Esophagus squamous epithelium (tissue), 4 donors: ENCODE data around the gene OR5B21.

Experiments
- CTCF ChIP-seq, 6 experiments: fragments of 450-650 bp in 4 of 6; fragments of 200-600 bp in 2 of 6; sonication (generic) in 2 of 6; IDR thresholded peaks; one replicate each; pipeline ENCODE4 v1.5.1; 2016 to 2019; ENCODE audit warnings: antibody characterized with exemption in 6 of 6, mild to moderate bottlenecking in 4 of 6, moderate library complexity in 4 of 6
- POLR2A ChIP-seq, 4 donors: fragments of 450-650 bp; IDR thresholded peaks; one replicate each; pipeline ENCODE4 v1.6.1; 2017; ENCODE audit warnings: antibody characterized with exemption in 4 of 4, mild to moderate bottlenecking in 4 of 4, moderate library complexity in 3 of 4

GRCh38 chr11:58524232-58525036, 16.5 kb upstream of the OR5B21 start:
- no peak for TF ChIP-seq POLR2A (IDR thresholded peaks at IDR 0.05)
- TF ChIP-seq CTCF (IDR thresholded peaks at IDR 0.05) = peak; percentile 53 to 76 (median 60)
